Renal cortex interstitium (tissue), 11 donors: ENCODE data around the gene M1AP. TPM values are rescaled to one million over a fixed set of nuclear protein-coding genes. Genes with fewer than 3 reads are reported as not detected.

Experiments
- DNase-seq, 11 donors: peaks; one replicate each; pipeline ENCODE4 v3.0.0-alpha.2; 2013; ENCODE audit warnings: low read depth in 9 of 11, low spot score in 4 of 11; ENCODE audit errors: extremely low read depth in 1 of 11
- polyA plus RNA-seq, 3 donors: library from polyadenylated mRNA; unstranded; fragments of 120-200 nt; gene quantifications; one replicate each; pipeline ENCODE4 v1.2.1, GENCODE V29; 2013; ENCODE audit not compliant: insufficient read length in 3 of 3

The M1AP gene
- polyA plus RNA-seq, 3 donors, result 0.67 to 1.2 (median 0.84) TPM

DNA sequence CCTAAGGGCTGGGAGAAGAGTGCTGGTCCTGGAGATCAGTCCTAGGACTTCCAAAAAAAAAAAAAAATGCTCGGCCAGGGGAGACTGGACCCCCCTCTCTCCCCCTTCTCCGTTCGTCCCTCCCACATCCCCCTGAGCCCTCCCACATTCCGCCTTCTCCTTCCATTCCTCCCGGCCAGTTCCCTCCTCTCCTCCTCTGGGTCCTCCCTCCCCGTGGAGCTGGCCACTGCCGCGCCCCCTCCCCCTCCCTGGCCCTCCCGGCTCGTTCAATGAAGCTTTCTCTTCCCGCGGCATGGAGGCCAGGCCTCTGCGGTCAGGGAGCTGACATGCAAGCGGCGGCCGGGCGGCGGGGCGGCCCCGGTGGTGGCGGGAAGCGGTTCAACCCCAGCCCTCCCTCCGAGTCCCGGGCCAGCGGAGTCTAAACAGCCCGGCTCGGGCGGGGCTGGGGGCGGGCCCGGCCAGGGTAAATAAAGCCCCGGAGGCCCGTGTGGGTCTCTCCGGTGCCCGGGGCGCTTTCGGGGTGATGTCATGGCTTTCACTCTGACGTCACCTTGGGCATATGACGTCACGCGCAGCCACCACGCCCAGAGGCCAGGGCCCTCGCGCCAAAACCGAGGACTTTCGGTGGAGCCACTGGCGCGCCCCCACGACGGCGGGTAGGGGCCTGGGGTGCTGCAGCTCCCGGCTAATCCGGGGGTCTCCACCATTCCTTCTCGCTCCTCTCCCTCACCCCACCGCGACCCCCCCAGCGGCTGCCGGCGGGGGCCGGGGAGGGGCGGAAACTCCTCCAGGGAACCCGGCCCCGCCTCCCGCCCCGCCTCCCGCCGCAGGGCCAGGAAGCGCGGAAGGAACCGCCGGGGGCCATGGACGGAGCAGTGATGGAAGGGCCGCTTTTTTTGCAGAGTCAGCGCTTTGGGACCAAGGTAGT is 94.0 kb downstream of the M1AP start, which contains the start of the genes DOK1 and LOXL3:
DOK1 (plus strand) TSS at position 829 of the 928 bp plus-strand sequence; CDS start at position 864, 35 bp downstream.
LOXL3 (minus strand) TSS at position 51 of the 928 bp plus-strand sequence. CDS start 1,308 bp downstream, outside the sequence.
- DNase-seq, result peak in 10 of 11 donors; percentile 76 to 93 (median 87)

- DNase-seq, result peak in 1 of 11 donors; percentile 23
These were observed 95.0 kb downstream of the M1AP start for GRCh38 chr2:74552914-74553811.

GRCh38 chr2:74551942-74552913 is 95.9 kb downstream of the M1AP start:
- DNase-seq, result no peak

DNA sequence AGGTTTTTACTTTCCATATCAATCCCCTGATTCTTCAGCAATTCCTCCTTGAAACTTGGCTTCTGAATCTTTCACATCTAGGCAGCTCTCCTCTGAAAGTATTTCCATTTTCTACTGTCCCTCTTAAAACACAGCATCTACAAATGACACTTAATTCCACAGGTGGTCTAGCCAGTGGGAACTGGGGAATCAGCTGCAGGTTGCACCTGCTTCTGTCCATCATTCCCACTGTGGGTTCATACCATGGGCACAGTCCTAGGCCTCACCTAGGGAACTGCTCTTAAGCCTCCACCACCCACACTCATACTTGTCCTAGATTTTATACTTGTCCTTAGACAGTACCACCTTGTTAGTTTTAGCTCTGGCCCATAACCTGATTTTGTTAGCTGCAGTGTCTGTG is 96.6 kb downstream of the M1AP start:
- DNase-seq, result no peak

GRCh38 chr2:74550231-74550630 is 97.9 kb downstream of the M1AP start:
- no peak for DNase-seq

DNA sequence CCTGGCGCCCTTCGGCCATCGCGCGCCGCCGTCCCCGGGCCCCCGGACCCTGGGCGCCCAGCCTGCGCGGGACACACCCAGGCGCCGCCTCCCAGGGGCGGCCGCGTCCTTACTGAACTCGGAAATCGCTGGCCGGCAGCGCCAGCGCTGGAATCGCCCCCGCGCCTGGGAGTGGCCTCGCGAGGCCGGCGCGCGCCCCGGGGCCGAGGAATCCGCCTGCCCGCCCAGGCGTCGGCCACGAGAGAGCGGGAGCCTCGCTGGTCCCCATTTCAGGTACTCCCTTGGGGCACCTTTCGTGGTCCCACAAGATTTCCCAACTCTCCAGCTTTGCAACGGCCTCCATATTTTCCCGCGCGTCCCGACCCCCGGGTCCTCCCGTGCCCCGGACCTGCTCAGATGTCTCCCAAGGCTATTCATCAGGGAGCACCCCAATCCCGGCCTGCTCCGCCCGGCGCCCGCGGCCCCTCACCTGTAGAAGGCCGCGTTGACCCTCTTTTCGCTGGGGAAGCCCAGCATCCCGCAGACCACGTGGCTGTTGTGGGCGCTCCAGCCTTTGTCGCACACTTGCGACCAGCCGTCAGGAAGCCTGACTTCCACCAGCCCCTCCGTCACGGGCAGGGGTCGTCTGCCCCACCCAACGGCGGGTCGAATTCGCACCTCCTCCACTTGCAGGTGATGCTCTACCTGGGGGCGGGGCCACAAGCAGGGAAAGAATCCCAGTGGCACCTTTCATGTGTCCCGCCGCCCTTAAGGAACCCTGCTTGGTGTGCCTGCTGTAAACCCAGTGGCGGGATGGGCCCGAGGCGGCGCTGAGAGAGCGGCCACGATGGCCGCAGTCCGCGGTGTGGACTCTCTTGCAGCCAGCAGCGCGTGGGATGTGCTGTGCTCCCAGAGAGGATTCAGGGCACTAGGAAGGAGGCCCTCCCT is 99.0 kb downstream of the M1AP start:
- DNase-seq, result peak in 3 of 11 donors; percentile 39 to 56 (median 54)

DNA sequence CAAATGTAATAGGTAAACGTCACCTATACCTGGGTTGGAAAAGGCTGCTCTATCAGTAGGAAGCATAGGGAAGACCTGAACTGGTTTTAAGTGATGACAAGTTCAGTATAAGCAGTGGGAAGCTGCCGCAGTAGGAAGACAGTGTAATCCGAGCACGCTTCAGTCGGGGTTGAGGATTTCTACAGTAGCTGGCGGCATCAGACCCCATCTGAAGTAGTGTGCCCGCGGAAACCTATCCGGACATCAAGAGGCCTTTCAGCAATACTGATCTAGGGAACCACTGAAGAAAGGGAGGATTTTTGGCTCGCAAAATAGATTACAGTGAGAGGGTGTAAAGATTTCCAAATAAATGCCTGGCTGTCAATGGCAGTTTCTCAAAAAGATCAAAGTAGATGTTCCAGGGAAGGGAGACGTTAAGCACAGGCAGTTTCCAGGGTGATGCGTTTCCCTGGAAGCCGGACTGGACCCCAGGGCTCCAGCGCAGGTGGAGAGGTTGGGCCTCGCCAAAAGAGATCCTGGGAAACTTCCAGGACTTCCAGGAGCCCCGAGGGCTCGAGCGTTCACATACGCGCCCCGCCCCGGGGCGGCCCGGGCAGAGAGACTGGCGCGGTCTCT is 99.7 kb downstream of the M1AP start:
- DNase-seq, result peak in 2 of 11 donors; percentile 9 to 14

DNA sequence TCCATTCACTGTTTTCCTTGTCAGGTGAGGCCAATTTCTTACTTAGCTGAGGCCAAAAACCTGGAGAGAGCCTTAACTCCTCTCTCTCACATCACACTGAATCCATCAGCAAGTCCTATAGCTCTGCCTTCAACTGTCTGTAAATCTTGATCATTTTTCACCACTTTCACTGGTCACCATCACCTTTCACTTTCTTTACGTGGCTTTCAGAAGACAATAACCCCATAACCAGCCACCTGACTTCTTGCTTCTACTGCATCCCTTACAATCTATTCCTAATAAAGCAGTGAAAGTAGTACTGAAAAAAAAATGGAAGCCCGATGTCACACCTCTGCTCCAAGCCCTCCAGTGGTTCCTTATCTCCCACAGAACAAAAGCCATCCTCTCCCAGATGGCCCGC is 102.1 kb downstream of the M1AP start:
- DNase-seq, result no peak

DNA sequence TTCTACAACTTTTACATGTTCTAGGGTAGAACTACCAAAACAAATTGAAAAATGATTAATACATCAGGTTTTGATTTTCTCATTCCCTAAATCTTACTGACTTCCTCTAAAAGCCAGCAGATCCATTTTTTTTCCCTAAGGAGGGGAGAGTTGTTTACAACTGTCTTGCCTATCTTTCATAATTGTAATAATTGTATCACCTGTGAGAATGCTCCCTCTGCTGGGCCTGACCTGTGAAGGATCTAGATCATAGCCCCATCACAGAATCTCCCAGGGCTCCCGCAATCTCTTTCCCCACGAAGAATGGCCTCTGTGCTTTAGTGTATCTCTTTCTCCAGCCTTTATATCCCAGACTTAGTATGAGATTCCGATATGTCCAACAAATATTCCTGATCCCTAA is 103.5 kb downstream of the M1AP start:
- DNase-seq, result no peak

DNA sequence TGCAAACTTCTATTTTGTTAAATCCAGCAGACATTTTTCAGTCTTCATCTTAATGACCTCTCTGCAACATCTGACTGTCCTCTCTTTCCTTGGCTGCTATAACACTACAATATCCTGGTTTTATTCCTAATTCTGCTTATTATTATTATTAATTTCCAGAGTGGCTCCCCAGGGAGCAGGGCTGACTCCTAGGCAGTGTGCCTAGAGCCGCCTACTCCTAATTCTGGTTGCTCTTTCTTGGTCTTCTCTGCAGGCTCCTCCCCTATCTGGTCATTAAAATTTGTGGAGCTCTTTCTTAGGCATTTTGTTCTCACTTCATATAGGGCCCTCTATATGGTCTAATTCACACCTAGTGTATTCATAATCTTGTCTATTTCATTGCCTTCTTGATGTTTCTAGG is 105.2 kb downstream of the M1AP start:
- no peak for DNase-seq

DNA sequence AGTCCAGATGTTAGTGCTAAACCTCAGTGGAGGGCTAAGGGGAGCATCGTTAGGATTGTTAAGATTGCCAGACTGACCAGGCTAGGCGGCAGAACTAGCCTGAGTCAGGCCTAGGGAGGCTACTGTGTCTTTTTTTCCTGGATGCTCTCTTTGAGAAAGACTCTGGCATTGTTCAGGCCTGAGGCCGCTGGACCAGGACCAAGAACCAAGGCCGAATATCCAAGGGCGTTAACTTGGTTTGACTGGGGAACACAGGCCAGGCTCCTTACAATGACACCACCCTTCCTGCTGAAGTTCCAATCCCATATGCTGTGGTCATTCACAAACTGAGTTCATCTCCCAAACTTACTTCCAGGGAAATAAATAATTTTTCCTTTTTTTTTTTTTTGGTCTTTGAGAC is 107.8 kb downstream of the M1AP start:
- no peak for DNase-seq

DNA sequence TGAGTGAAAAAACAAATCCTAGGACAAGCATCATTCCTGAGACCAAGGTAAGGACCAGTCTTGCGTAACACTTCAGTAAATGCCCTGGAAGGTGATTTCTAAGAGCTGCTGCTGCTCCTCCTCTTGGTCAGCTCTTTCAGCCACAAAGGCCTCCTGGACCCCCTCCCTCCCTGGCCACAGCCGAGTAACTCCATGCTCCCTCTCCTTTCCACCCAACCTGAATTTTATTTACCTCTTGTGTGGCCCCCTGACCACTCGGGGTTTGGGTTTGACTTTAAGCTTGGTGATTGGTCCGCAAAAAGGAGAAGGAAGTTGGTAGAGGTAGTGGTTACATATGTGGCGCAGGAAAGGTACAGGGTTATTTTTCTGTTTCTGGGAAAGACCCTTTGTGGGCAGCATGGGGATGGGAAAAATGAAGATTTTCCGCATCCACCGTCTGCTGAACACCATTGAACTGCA is 109.2 kb downstream of the M1AP start:
- DNase-seq, result no peak

DNA sequence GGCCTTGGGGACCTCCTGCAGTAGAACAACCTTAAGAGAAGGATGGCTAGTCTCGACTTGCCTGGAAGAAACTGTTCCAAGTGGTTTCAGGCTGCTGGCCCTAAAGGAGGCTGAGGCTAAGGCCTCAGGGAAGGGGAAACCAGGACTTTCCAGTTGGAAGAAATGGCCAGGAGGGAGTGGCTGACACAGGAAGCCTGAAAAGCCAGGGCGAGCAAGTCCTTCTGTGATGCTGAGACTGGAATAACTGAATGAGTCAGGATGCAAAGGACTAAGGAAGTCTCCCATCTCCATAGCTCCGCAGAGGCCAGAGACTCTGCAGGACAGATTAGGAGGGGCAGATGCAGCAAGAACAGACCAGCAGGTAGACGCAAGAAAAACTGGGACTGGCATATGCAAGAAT is 111.0 kb downstream of the M1AP start:
- no peak for DNase-seq

- DNase-seq, result no peak
These were observed 111.8 kb downstream of the M1AP start for GRCh38 chr2:74536166-74536950.

GRCh38 chr2:74535440-74535965 is 112.6 kb downstream of the M1AP start:
- DNase-seq, result no peak

GRCh38 chr2:74534411-74534810 is 113.7 kb downstream of the M1AP start:
- no peak for DNase-seq
